GM21381 (cell line): ENCODE results near the gene POLR3H.

Experiments used
- ATAC-seq: cut with Tn5 transposase; IDR thresholded peaks from one replicate; pipeline ENCODE4 v1.9.1; 2021; ENCODE audit warnings: mild to moderate bottlenecking, moderate library complexity; ENCODE audit not compliant: unreplicated experiment

The POLR3H gene

DNA sequence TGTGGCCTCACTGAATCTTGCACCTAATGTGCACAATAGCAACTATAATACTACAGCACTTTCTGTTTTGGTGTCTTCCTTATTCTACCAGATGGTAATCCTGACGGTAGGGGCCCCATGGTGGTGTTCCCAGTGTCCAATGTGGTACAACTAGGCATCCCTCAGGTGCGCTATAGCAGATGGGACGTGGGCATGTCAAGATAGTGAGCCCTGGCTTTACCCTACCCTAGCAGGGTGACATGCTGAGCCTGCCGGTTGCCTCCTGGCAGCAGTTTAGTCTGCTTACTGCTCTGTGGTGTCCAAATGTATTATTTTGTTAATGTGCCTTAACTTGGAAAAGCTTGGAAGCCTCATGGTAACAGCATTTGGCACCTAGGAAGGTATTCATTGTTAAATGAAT lies 56.2 kb downstream of the POLR3H start:
- ATAC-seq, result no peak

DNA sequence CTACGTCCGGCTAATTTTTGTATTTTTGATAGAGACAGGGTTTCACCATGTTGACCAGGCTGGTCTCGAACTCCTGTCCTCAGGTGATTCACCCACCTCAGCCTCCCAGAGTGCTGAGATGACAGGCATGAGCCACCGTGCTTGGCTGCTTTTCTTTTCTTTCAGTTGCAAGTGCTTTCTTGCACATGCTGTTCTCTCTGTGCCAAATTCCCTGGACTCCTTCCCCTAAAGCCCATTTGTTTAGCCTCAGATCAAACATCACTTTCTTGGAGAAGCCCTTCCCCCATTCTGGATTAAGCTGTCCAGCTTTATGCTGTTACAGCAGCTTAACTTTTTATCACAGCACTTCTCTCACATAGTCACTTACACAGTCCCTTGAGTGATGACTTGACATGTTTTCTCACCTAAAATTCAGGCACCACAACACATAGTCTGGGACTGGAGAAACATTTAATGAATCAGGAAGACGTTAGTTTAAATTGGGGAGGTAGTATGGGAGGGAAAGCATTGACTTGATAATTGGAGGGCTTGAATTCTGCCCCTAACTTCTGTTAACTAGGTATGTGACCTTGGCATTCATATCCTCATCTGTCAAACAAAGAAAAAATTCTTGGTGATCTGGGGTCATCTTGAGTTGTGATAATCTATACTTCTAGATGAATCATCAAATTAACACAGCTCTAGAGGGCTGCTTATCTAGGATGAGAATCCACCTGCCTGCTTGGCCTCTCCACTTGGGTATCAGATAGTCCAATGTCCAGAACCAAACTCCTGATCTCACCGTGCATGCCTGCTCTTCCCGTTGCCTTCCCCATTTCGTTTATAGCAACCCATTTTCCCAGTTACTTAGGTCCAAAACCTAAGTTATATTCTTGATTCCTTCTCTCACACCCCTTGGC lies 57.0 kb downstream of the POLR3H start:
- no peak for ATAC-seq

DNA sequence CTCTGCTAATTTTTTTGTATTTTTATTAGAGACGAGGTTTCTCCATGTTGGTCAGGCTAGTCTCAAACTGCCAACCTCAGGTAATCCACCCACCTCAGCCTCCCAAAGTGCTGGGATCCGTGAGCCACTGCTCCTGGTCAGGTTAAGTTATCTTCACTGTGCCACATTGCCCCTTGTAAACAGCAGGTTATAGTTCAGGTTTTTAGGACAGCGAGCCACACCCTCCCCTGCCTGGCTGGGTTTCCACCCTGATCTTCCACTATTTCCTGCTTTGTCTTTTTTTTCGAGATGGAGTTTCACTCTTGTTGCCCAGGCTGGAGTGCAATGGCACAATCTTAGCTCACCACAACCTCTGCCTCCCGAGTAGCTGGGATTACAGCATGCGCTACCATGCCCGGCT lies 59.2 kb downstream of the POLR3H start:
- no peak for ATAC-seq

DNA sequence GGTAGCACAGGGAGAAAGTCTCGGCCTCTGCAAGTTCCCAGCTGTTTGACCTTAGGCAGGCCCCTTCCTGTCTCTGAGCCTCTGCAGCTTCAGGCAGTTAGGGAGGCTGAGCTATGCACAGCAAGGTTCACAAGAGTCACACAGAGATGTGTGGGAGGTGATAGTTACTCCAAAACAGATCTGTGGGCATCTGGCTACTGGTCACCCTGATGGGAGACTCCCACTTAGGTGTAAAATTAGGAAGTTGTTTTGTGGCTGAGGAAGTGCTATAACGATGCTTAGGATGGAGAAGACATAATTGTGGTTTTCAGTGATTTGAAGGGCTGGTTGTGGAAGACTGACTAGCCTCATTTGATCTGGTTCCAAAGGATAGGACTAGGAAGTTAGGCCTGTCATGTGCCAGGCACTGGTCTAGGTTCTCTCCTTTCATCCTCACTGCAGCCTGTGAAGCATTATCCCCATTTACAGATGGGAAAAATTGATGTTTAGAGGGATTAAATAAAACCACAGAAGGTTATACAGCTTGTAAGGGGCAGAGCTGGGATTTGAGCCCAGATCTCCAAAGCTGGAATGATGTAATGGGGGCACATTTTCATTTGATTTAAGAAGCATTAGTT lies 61.8 kb downstream of the POLR3H start:
- ATAC-seq, result no peak

DNA sequence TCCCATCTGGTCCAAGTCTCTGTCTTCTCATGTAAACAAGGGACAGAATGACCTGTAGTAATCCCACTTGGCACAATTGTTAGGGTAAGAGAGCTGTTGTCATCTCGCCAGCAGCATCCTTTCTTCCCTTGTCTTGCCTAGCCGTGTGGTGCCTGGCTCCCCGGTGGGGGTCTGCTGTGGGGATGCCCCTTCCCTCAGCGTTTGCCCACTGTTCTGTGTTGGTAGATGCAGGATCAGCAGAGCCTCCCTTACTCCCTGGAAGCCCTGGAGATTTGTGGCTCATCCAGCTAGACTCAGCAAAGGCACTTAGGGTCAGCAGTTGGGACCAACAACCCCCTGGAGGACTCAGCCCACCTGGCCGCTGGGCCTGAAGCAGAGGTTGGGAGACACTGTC lies 62.3 kb downstream of the POLR3H start:
- no peak for ATAC-seq

DNA sequence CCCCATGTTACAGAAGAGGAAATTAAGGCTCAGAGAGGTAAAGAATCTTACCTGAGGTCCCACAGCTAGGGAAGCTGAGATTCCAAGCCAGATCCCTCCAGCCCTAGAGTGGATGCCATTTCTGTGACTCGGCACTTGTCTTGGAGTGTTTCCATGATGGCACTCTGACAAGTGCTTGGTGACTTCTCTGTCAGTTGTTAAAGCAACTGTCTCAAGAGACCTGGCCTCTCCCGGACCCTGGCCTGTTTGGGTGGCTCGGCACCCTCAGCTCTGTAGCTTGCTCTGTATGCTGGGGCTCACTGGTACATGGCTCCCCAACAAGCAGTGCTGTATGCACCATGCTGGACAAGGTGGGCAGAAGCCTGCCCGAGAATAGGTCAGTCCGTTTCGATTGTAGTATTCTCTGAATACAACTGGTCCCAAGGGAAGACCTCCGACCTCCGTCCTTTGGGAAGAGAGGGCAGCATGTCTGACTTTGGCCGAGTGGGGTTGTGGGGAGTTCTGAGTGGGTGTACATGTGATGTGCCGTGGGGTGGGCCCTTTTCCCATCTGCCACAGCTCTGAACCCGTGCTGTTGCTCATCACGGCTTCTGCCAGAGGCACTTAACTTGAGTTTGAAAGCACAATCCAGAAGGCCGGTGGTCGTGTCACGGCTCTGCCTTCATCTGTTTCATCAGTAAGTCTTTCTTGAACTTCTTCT lies 63.0 kb downstream of the POLR3H start:
- ATAC-seq, result no peak

DNA sequence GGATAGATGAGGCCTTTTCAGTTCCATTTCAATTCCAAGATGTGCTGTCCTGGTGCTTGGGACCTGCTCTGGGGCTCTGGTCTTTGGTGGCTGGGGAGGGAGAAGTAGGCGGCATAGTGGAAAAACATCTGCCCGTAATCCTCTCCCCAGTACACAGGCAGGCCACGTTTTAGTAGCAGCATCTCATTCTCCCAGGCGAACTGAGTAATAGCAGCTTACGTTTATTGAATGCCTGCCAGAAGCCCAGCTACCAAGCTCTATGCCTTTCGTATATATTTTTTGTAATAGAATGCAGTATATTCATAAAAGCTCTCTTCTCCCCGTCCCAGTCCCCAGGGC lies 63.9 kb downstream of the POLR3H start:
- no peak for ATAC-seq

DNA sequence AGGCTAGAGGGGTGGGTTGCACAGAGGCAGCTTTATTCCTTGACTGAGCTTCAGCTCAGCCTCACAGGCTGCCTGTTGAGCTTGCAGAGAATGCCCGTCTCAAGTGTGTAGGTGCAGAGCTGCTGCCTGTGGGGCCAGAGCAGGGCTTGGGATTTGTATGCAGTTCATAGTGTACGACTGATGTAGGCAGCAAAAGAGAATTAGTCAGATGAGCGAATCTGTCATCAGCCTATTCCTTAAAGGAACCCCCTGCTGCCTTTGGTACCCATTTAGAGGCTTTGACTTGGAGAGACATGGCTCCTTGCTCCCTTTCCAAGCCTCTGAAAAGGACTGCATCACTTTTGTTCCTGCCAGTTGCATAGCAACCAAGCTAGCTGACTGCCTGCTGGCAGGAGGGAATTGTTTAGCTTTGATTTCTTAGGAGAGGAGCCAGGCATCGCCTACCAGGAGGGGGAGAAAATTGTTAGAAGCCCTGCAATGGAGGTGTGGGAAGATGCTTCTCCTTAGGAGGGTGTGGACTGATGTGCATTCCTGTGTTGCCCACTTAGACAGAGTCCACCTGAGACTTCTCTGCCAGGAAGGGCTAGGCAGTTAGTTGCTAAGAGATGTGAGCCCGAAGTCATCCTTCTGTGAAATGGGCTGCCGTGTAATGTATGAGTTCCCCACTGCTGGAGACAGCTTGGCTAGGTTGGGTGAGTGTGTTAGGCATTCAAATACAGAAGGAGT lies 64.4 kb downstream of the POLR3H start:
- no peak for ATAC-seq

DNA sequence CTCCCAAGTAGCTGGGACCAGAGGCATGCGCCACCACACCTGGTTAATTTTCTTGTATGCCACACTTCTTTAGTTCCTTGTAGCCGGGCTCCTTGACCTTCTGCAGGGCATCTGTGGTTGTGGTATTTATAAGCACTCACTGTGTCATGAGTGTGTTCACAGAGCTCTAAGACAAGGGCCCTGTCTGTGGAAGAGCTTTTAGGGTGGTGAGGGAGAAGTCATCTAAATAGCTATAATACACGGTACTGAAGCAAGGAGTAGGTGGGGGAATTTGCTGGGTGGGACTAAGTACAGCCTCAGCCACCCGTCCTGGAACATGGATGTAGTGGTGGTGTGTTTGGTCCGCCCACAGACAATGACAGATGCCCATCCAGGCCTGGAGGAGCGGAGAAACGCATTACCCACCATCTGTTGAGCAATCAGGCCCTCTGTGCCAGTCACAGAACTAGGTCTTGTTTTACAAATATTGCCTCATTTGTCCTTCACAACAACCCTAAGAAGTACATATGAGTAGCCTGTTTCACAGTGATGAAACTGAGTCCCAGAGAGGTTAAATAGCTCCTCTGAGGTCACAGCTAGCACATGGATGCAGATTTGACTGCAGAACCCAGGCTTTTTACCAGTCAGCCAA lies 65.3 kb downstream of the POLR3H start:
- no peak for ATAC-seq

DNA sequence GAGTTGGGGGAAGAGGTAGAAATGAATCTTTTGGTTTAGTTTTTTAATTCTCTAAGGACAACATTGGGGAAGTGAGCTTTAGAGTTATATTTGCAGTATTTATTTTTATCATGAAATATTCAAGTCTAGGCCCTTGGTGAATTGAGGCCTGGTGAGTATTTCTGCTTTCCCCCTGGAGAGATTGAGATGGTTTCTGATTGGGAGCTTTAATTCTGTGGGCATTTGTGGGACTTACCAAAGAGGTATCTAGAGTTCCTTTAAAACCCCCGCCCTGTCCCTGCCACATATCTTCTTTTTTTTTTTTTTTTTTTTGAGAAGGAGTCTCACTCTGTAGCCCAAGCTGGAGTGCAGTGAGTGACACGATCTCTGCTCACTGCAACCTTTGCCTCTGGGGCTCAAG lies 65.8 kb downstream of the POLR3H start:
- no peak for ATAC-seq
